Measurements from ENCODE around the gene DIP2C.

DIP2C gene

DNA sequence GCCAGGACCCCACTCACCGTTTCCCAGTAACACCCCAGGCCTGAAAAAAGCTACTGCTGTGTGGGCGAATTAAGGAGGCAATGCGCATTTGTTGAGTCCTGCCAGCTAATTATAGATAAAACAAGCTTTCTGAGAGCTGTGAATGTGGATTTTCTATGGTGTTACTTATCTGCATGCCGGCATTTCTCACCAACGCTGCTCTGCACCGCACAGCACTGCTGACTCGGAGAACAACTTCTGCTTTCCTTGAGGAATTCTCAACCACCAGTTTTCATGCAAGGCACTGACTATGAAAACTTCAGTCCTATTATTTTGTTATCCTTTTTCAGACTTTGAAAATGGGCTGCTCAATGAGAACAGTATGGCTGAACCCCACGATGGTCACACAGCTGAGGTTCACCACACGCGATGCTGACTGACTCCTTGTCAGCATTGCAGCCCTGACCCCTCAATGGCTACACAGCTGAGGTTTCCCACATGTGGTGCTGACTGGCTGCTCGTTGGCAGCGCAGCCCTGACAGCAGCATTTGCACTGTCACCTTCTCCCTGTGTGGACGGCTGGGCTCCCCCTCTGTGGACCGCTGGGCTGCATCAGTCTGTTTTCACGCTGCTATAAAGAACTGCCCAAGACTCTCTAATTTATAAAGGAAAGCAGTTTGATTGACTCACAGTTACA lies 190.6 kb downstream of the DIP2C start:
- TF ChIP-seq, protein P1, sequence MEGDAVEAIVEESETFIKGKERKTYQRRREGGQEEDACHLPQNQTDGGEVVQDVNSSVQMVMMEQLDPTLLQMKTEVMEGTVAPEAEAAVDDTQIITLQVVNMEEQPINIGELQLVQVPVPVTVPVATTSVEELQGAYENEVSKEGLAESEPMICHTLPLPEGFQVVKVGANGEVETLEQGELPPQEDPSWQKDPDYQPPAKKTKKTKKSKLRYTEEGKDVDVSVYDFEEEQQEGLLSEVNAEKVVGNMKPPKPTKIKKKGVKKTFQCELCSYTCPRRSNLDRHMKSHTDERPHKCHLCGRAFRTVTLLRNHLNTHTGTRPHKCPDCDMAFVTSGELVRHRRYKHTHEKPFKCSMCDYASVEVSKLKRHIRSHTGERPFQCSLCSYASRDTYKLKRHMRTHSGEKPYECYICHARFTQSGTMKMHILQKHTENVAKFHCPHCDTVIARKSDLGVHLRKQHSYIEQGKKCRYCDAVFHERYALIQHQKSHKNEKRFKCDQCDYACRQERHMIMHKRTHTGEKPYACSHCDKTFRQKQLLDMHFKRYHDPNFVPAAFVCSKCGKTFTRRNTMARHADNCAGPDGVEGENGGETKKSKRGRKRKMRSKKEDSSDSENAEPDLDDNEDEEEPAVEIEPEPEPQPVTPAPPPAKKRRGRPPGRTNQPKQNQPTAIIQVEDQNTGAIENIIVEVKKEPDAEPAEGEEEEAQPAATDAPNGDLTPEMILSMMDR (conservative IDR thresholded peaks at IDR 0.05): no peak
- H3K27ac ChIP-seq: no peak overlapping the region

DNA sequence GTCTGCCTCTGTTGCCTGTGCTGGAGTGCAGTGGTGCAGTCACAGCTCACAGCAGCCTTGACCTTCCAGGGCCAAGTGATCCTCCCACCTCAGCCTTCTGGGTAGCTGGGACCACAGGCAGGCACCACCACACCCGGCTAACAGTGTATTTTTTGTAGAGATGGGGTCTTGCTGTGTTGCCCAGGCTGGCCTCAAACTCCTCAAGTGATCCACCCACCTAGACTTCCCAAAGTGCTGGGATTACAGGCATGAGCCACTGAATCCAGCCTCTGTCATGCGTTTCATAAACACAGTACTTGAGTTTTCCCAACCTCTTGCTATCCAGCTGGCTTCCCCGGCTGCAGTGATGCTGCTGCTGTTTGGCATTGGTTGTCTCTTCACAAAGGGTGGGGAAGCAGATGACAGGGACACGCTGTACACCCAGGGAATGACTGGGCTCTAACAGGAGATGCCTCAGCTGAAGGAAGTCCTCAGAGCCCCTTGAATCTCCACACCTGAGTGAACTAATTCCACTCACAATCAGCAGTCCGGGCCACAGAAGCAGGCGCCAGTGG lies 191.5 kb downstream of the DIP2C start:
- TF ChIP-seq, protein P1 (conservative IDR thresholded peaks at IDR 0.05): no peak
- TF ChIP-seq ZFX (IDR thresholded peaks at IDR 0.05): no peak
- no peak overlapping the region for H3K27ac ChIP-seq

DNA sequence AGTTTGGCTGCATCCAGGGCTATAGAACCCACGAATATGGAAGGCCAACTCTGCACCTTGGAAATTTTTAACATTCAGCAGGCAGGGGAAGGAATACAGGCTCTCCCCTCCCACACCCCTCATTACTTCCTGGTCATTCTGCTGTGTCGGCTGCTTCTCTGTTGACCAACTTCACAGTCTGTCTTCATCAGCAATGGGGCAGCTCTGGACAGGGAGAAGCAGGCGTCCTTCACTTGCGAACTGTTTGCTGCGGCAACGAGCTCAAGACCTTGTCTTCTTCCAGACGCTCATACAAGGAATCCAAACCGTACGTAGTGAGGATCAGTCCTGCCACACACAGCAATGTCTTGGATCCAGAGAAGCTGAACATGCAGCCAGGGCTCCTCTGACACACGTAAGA lies 192.2 kb downstream of the DIP2C start:
- no peak overlapping the region for H3K27ac ChIP-seq
- TF ChIP-seq ZFX (IDR thresholded peaks at IDR 0.05): no peak
- TF ChIP-seq, protein P1 (conservative IDR thresholded peaks at IDR 0.05): no peak

DNA sequence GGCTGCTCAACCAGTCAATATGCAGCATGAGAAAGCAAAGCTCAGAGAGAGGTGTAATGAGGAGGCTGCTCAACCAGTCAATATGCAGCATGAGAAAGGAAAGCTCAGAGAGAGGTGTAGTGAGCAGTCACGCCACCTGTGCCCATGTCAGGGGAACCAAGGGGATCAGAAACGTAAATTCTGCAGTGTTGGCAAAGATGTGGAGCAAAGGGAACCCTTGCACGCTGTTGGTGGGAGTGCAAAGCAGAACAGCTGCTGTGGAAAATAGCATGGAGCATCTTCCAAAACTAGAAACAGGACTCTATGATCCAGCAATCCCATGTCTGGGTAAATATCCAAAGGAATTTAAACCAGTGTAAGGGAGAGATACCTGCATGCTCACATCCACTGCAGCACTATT lies 194.9 kb downstream of the DIP2C start:
- H3K27ac ChIP-seq: no peak overlapping the region
- no peak for TF ChIP-seq ZFX (IDR thresholded peaks at IDR 0.05)
- TF ChIP-seq, protein P1 (conservative IDR thresholded peaks at IDR 0.05): no peak

DNA sequence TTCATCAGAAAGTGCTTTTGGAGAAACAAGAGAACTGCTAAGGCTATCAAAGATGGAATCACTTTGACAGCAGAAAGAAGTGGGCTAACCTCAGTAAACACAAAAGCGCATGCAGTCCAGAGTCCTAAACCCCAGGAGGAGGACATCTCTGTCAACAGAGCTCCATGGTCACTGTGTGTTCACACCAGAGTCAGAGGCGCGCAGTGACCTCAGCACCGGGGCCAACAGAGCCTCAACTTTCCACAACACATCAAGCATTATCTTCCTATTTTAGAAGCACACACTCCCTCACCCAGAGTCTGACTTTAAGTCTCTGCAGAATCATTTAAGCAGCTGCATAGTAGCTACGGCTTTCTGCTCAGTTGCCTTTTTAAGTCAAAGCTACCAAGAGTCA lies 195.3 kb downstream of the DIP2C start:
- H3K27ac ChIP-seq: no peak overlapping the region
- TF ChIP-seq, protein P1 (conservative IDR thresholded peaks at IDR 0.05): no peak
- no peak for TF ChIP-seq ZFX (IDR thresholded peaks at IDR 0.05)

DNA sequence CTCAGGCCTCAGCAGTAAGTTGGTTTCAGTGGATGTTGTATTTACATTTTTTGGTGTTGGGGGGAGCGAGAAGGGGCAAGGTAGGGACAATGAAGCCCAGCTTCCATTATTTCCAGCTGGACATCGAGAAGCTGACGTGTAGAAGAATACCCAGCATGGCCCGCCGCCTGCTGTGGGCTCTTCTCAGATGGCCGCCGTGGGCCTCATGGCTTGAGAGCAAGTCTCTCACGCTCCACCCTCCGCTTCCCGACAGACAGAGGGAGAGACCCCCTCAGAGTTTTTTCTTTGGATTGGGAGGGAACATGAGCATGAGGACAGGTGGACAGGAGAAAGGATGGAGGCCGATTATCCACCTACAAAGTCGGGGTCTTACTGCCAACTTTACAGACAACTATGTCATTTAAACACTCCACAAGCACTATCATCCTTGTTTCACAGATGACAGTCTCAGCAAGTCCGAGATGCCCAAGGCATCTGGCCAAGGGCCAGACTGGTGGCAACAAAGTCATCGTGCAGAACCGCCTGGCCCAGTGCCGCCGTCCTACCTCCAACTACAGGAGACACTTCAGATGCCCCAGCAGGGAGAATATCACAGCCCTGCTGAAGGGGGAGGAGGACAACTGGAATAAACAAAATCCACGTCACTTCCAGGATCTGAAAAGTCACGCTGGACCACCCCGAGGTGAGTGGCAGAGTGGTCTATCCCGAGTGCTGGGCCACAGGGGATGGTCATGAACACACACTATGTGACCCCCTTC lies 195.9 kb downstream of the DIP2C start:
- H3K27ac ChIP-seq: no peak overlapping the region
- TF ChIP-seq ZFX (IDR thresholded peaks at IDR 0.05): no peak
- TF ChIP-seq, protein P1 (conservative IDR thresholded peaks at IDR 0.05): no peak

DNA sequence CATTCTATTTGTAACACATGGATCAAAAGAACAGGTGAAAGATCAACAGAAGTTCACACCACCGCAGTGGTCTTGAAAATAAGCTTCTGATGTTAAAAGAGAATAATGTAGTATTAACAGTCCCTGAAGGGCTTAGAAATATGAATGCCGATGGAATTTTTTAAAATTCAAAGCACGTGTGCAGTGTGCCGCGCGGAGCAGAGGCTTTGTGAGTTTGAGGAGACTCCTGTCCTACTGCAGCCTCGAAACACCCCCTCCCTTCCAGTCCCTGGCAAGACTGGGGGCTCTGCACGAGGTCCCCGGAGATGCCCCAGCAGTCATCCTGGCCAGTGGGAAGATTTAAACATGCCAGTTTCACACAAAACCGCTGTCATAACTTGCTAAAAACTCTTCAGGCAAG lies 196.6 kb downstream of the DIP2C start:
- no peak overlapping the region for H3K27ac ChIP-seq
- TF ChIP-seq, protein P1 (conservative IDR thresholded peaks at IDR 0.05): no peak
- no peak for TF ChIP-seq ZFX (IDR thresholded peaks at IDR 0.05)
